HEK293 (cell line): ENCODE results near the gene EPN2.
"Not testable (repeated sequence)": the region's sequence is repeated elsewhere in the genome, so short reads cannot be mapped to it uniquely, and the experiment has no call there.

Experiments
- WT1 ChIP-seq: fragments of 450-650 bp; formaldehyde crosslinking; IDR thresholded peaks from 2 replicates; pipeline ENCODE4 v1.5.1; 2016; ENCODE audit warnings: missing biosample characterization, missing genetic modification characterization
- TF ChIP-seq, protein P1 (sequence below): IDR thresholded peaks from 2 replicates; pipeline ENCODE4 v1.6.1; 2011; ENCODE audit warnings: mild to moderate bottlenecking, low read depth, low read length, borderline replicate concordance

DNA sequence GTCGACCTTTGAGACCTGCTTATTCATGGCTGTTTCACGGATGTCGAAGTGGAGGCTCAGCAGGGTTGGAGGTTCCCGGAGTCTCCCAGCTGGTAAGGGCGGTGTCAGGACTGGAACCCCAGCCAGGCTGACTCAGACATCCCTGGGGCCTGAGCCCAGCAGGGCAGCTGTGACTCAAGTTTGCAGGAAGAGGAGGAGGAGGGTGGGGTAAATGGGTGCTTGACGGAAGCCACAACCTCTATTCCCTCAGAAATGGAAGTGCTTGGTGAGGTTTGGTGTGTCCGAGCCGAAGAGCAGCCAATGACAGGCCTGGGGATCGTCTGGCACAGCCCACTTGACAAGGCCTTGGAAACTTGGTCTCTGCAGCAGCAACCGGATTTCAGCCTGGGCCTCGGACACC lies 17.8 kb upstream of the EPN2 start:
- TF ChIP-seq, protein P1, sequence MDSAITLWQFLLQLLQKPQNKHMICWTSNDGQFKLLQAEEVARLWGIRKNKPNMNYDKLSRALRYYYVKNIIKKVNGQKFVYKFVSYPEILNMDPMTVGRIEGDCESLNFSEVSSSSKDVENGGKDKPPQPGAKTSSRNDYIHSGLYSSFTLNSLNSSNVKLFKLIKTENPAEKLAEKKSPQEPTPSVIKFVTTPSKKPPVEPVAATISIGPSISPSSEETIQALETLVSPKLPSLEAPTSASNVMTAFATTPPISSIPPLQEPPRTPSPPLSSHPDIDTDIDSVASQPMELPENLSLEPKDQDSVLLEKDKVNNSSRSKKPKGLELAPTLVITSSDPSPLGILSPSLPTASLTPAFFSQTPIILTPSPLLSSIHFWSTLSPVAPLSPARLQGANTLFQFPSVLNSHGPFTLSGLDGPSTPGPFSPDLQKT: not testable (repeated sequence)
- TF ChIP-seq WT1: not testable (repeated sequence)
